Lower leg skin (tissue), 4 donors: ENCODE data around the gene TMCO4. TPM values are rescaled to one million over a fixed set of nuclear protein-coding genes. Genes with fewer than 3 reads are reported as not detected.

Experiments
- DNase-seq, 2 donors: peaks; one replicate each; pipeline ENCODE4 v3.0.0-alpha.2; 2019; ENCODE audit warnings: low spot score in 2 of 2
- H3K4me3 ChIP-seq: fragments of 200-600 bp; sonication (generic); 2 replicates; pipeline ENCODE4 v1.5.1; 2017; ENCODE audit warnings: mild to moderate bottlenecking, low read depth; ENCODE audit not compliant: poor library complexity, severe bottlenecking
- CTCF ChIP-seq, 3 donors: fragments of 450-650 bp; IDR thresholded peaks; one replicate each; pipeline ENCODE4 v1.5.1; 2016; ENCODE audit warnings: antibody characterized with exemption in 3 of 3, mild to moderate bottlenecking in 3 of 3, moderate library complexity in 2 of 3
- POLR2A ChIP-seq, 2 donors: fragments of 450-650 bp; IDR thresholded peaks; one replicate each; pipeline ENCODE4 v1.6.1; 2016 to 2017; ENCODE audit warnings: antibody characterized with exemption in 2 of 2, mild to moderate bottlenecking in 1 of 2, moderate library complexity in 1 of 2
- WGBS, 2 donors: methylation state at CpG; one replicate each; pipeline ENCODE4 v1.1.5; 2018; 5-methylcytosine and 5-hydroxymethylcytosine counted together
- intact Hi-C: fragments of 100-400 bp; cut with DNase I; formaldehyde crosslinking; loops from one replicate; pipeline ENCODE4 v1.15.0; 2023; ENCODE audit warnings: low total_unique reads
- total RNA-seq, 4 donors: library from RNA; depleted of rRNA; stranded (reverse); fragments of >200 nt; gene quantifications; one replicate each; pipeline ENCODE4 v1.1.0, GENCODE V29; 2016

TMCO4 gene
- total RNA-seq, 4 donors from 2014 or later = 10.6 to 26.7 (median 18.7) TPM

- 79 to 89% methylated on average over 12 to 13 of the region's 13 CpGs for WGBS, 2 donors
- no peak overlapping the region for H3K4me3 ChIP-seq
- intact Hi-C loops = no loop called here
- no peak for DNase-seq
- no peak for TF ChIP-seq CTCF (IDR thresholded peaks at IDR 0.05)
- no peak for TF ChIP-seq POLR2A (IDR thresholded peaks at IDR 0.05)
Observed at GRCh38 chr1:19658186-19658585, 141.5 kb downstream of the TMCO4 start.

GRCh38 chr1:19657511-19657910, 142.2 kb downstream of the TMCO4 start:
- 72 to 77% methylated on average over 10 of the region's 10 CpGs for WGBS, 2 donors
- intact Hi-C loops = no loop called here

GRCh38 chr1:19656780-19657466, 142.8 kb downstream of the TMCO4 start:
- 77% methylated on average over 12 to 15 of the region's 15 CpGs for WGBS, 2 donors
- no peak for DNase-seq
- TF ChIP-seq POLR2A (IDR thresholded peaks at IDR 0.05) (no peak), CTCF (IDR thresholded peaks at IDR 0.05) (no peak)
- intact Hi-C loops = no loop called here
- no peak overlapping the region for H3K4me3 ChIP-seq

More at GRCh38 chr1:19657511-19657910, 142.2 kb downstream of the TMCO4 start:
- TF ChIP-seq CTCF (IDR thresholded peaks at IDR 0.05) (no peak), POLR2A (IDR thresholded peaks at IDR 0.05) (no peak)
- no peak for DNase-seq
- H3K4me3 ChIP-seq = no peak overlapping the region

GRCh38 chr1:19656134-19656779, 143.5 kb downstream of the TMCO4 start:
- intact Hi-C loops = no loop called here
- 92 to 95% methylated on average over 9 of the region's 9 CpGs for WGBS, 2 donors
- no peak overlapping the region for H3K4me3 ChIP-seq
- no peak for TF ChIP-seq POLR2A (IDR thresholded peaks at IDR 0.05)
- TF ChIP-seq CTCF (IDR thresholded peaks at IDR 0.05) = no peak
- no peak for DNase-seq

GRCh38 chr1:19655718-19656080, 144.0 kb downstream of the TMCO4 start:
- intact Hi-C loops = no loop called here

More at GRCh38 chr1:19655718-19656080, 144.0 kb downstream of the TMCO4 start:
- no peak for DNase-seq
- TF ChIP-seq CTCF (IDR thresholded peaks at IDR 0.05) (no peak), POLR2A (IDR thresholded peaks at IDR 0.05) (no peak)
- 76 to 84% methylated on average over 8 of the region's 8 CpGs for WGBS, 2 donors
- no peak overlapping the region for H3K4me3 ChIP-seq
